C4-2B (cell line): Measurements from ENCODE around the gene ACVR1.

ENCODE experiments used
- CTCF ChIP-seq: fragments of 450-650 bp; conservative IDR thresholded peaks from 2 replicates; pipeline ENCODE4 v1.5.1; 2017; ENCODE audit warnings: mild to moderate bottlenecking
- ZFX ChIP-seq: fragments of 450-650 bp; IDR thresholded peaks from 2 replicates; pipeline ENCODE4 v1.6.1; 2017

DNA sequence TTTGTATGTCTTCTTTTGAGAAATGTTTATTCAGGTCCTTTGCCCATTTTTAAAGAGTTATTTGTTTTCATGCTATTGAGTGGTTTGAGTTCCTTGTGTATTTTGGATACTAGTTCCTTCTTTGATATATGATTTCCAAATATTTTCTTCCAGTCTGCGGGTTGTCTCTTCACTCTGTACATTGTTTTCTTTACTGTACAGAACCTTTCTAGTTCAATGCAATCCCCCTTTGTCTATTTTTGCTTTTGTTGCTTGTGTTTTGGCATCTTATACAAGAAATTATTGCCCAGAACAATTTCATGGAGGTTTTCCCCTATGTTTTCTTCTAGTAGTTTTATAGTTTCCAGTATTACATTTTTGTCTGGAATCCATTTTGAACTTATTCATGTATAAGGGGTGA is 185.0 kb downstream of the ACVR1 start:
- TF ChIP-seq CTCF (no peak), ZFX (no peak)
